Stimulated activated CD4-positive, alpha-beta T cell treated with anti-CD3 and anti-CD28 coated beads, Interleukin-4, amount 100 ng/mL, for 48 hours (primary cell): Measurements from ENCODE around the gene TMEM125.

Experiments
- DNase-seq, 2 donors: peaks; one replicate each; pipeline ENCODE4 v3.0.0-alpha.2; 2020; ENCODE audit warnings: low read depth in 2 of 2

TMEM125 gene

GRCh38 chr1:43312212-43312623 is 42.4 kb downstream of the TMEM125 start:
- DNase-seq: no peak

GRCh38 chr1:43312663-43313515 is 43.1 kb downstream of the TMEM125 start:
- DNase-seq: no peak

- DNase-seq: no peak
These were observed 44.0 kb downstream of the TMEM125 start for GRCh38 chr1:43313771-43314170.

- DNase-seq: no peak
These were observed 44.5 kb downstream of the TMEM125 start for GRCh38 chr1:43314233-43314632.

- no peak for DNase-seq
These were observed 45.7 kb downstream of the TMEM125 start for GRCh38 chr1:43315481-43315880.

GRCh38 chr1:43315963-43316737 is 46.4 kb downstream of the TMEM125 start:
- no peak for DNase-seq

GRCh38 chr1:43316738-43317520 is 47.1 kb downstream of the TMEM125 start:
- no peak for DNase-seq

GRCh38 chr1:43317817-43318471 is 48.2 kb downstream of the TMEM125 start:
- DNase-seq: no peak

GRCh38 chr1:43318831-43319230 is 49.0 kb downstream of the TMEM125 start:
- DNase-seq: no peak

- DNase-seq: no peak
These were observed 49.5 kb downstream of the TMEM125 start for GRCh38 chr1:43319288-43319687.

- DNase-seq: no peak
These were observed 50.0 kb downstream of the TMEM125 start for GRCh38 chr1:43319766-43320165.

- DNase-seq: no peak
These were observed 51.6 kb downstream of the TMEM125 start for GRCh38 chr1:43321331-43321891.

GRCh38 chr1:43322506-43322905 is 52.7 kb downstream of the TMEM125 start:
- no peak for DNase-seq
